Sigmoid colon (tissue), 4 donors: Measurements from ENCODE around the gene FAM13A.

Experiments used
- CTCF ChIP-seq, 4 experiments: fragments of 450-650 bp in 3 of 4; fragments of 200-600 bp in 1 of 4; IDR thresholded peaks; one replicate each; pipeline ENCODE4 v1.5.1; 2016 to 2019; ENCODE audit warnings: antibody characterized with exemption in 4 of 4, mild to moderate bottlenecking in 3 of 4, moderate library complexity in 2 of 4
- EP300 ChIP-seq, 4 donors: sonication (generic); formaldehyde crosslinking; IDR thresholded peaks; one replicate each; pipeline ENCODE4 v1.6.1; 2017; ENCODE audit warnings: antibody characterized with exemption in 4 of 4
- POLR2A ChIP-seq, 2 donors: fragments of 450-650 bp; IDR thresholded peaks; one replicate each; pipeline ENCODE4 v1.6.1; 2016; ENCODE audit warnings: antibody characterized with exemption in 2 of 2, mild to moderate bottlenecking in 2 of 2, moderate library complexity in 2 of 2
- POLR2AphosphoS5 ChIP-seq, 4 donors: sonication (generic); formaldehyde crosslinking; IDR thresholded peaks; one replicate each; pipeline ENCODE4 v1.6.1; 2017; ENCODE audit warnings: antibody characterized with exemption in 4 of 4

DNA sequence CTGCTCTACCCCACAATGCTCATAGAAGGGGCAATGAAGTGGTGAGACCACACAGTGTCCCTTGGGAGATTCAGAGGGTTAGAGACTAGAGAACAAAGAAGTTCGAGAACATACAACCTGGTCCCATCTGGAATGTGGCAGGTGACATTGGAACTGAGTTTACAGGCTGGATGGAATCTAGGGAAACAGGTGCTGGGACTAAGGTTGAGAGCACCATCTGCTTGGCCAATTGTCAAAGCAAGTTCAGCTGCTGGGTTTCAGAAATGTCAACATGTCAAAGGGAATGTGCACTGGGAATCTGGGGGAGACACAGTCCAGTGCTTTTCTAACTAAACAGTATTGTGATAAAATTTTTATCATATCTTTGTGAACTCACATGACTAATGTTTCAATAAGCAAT lies 15.9 kb upstream of the FAM13A start:
- TF ChIP-seq CTCF (IDR thresholded peaks at IDR 0.05) (no peak), EP300 (IDR thresholded peaks at IDR 0.05) (no peak), POLR2A (IDR thresholded peaks at IDR 0.05) (no peak), POLR2AphosphoS5 (IDR thresholded peaks at IDR 0.05) (no peak)
